ENCODE measurements around the gene PRUNE2.
A peak's percentile ranks its signal among the peaks of the same experiment; 100 is the strongest.
"Not testable (repeated sequence)": the region's sequence is repeated elsewhere in the genome, so short reads cannot be mapped to it uniquely, and the experiment has no call there.

The PRUNE2 gene

DNA sequence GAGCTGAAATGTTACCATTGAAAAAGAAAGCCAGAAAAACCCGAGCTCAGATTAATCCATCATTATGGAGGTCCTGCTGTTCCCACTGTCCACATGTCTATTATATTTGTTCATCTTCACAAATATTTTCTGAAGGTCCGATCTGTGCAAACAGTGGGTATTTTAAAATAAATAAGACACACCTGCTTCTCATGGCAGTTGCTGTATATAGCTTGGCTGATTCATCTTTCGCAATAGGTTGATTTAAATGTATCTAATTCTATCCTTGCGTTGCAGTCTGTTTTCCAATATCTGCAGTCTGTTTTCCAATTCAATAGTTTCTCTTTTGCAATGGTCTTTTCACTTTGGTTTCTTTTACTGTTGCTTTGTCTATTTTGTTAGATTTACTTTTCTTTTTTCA, 229.1 kb downstream of the PRUNE2 start:
- no peak overlapping the region for H3K4me3 ChIP-seq (ENCODE audit: low read depth, low read length)
- TF ChIP-seq, protein P1, sequence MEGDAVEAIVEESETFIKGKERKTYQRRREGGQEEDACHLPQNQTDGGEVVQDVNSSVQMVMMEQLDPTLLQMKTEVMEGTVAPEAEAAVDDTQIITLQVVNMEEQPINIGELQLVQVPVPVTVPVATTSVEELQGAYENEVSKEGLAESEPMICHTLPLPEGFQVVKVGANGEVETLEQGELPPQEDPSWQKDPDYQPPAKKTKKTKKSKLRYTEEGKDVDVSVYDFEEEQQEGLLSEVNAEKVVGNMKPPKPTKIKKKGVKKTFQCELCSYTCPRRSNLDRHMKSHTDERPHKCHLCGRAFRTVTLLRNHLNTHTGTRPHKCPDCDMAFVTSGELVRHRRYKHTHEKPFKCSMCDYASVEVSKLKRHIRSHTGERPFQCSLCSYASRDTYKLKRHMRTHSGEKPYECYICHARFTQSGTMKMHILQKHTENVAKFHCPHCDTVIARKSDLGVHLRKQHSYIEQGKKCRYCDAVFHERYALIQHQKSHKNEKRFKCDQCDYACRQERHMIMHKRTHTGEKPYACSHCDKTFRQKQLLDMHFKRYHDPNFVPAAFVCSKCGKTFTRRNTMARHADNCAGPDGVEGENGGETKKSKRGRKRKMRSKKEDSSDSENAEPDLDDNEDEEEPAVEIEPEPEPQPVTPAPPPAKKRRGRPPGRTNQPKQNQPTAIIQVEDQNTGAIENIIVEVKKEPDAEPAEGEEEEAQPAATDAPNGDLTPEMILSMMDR (IDR thresholded peaks at IDR 0.05; ENCODE audit: low read depth, low read length, missing control alignments) = no peak
- no peak for DNase-seq (ENCODE audit: low read depth)
- in situ Hi-C loops (cut with HindIII; ENCODE audit: low sequenced_read_pairs) = no loop called here

- DNase-seq (ENCODE audit: low read depth) = no peak
- H3K4me3 ChIP-seq (ENCODE audit: low read depth, low read length) = no peak overlapping the region
- in situ Hi-C loops (cut with HindIII; ENCODE audit: low sequenced_read_pairs) = no loop called here
- TF ChIP-seq, protein P1 (IDR thresholded peaks at IDR 0.05; ENCODE audit: low read depth, low read length, missing control alignments) = no peak
These were observed 238.4 kb downstream of the PRUNE2 start for GRCh38 chr9:76667521-76667957.

DNA sequence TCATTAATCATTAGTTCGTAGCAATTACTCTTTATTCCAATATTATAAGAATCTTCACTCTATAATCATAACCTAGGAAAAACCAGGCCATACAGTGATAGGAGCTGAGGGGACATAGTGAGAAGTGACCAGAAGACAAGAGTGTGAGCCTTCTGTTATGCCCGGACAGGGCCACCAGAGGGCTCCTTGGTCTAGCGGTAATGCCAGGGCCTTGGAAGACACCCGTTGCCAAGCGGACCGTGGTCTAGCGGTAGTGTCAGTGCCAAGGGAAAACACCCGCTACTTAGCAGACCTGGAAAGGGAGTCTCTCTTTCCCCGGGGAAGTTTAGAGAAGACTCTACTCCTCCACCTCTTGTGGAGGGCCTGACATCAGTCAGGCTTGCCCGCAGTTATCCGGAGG, 239.9 kb downstream of the PRUNE2 start:
- TF ChIP-seq, protein P1 (IDR thresholded peaks at IDR 0.05; ENCODE audit: low read depth, low read length, missing control alignments) = peak; percentile 44
- in situ Hi-C loops (cut with HindIII; ENCODE audit: low sequenced_read_pairs); DNase-seq (ENCODE audit: low read depth); H3K4me3 ChIP-seq (ENCODE audit: low read depth, low read length): not testable (repeated sequence)

- in situ Hi-C loops (cut with HindIII; ENCODE audit: low sequenced_read_pairs) = no loop called here
- TF ChIP-seq, protein P1 (IDR thresholded peaks at IDR 0.05; ENCODE audit: low read depth, low read length, missing control alignments) = no peak
These were observed 240.5 kb downstream of the PRUNE2 start for GRCh38 chr9:76665458-76665857.

GRCh38 chr9:76664120-76664519, 241.8 kb downstream of the PRUNE2 start:
- in situ Hi-C loops (cut with HindIII; ENCODE audit: low sequenced_read_pairs) = no loop called here
- DNase-seq (ENCODE audit: low read depth) = no peak
- H3K4me3 ChIP-seq (ENCODE audit: low read depth, low read length) = no peak overlapping the region
- TF ChIP-seq, protein P1 (IDR thresholded peaks at IDR 0.05; ENCODE audit: low read depth, low read length, missing control alignments) = no peak

More at GRCh38 chr9:76665458-76665857, 240.5 kb downstream of the PRUNE2 start:
- H3K4me3 ChIP-seq (ENCODE audit: low read depth, low read length) = no peak overlapping the region
- no peak for DNase-seq (ENCODE audit: low read depth)

- in situ Hi-C loops (cut with HindIII; ENCODE audit: low sequenced_read_pairs) = no loop called here
- TF ChIP-seq, protein P1 (IDR thresholded peaks at IDR 0.05; ENCODE audit: low read depth, low read length, missing control alignments) = no peak
These were observed 243.2 kb downstream of the PRUNE2 start for GRCh38 chr9:76662476-76663281.

More at GRCh38 chr9:76662476-76663281, 243.2 kb downstream of the PRUNE2 start:
- H3K4me3 ChIP-seq (ENCODE audit: low read depth, low read length) = no peak overlapping the region
- DNase-seq (ENCODE audit: low read depth) = no peak

Measured in astrocyte of the cerebellum (primary cell).